ENCODE results near the gene TNNT1.
"Not testable (repeated sequence)": the region's sequence is repeated elsewhere in the genome, so short reads cannot be mapped to it uniquely, and the experiment has no call there.

Gene TNNT1

DNA sequence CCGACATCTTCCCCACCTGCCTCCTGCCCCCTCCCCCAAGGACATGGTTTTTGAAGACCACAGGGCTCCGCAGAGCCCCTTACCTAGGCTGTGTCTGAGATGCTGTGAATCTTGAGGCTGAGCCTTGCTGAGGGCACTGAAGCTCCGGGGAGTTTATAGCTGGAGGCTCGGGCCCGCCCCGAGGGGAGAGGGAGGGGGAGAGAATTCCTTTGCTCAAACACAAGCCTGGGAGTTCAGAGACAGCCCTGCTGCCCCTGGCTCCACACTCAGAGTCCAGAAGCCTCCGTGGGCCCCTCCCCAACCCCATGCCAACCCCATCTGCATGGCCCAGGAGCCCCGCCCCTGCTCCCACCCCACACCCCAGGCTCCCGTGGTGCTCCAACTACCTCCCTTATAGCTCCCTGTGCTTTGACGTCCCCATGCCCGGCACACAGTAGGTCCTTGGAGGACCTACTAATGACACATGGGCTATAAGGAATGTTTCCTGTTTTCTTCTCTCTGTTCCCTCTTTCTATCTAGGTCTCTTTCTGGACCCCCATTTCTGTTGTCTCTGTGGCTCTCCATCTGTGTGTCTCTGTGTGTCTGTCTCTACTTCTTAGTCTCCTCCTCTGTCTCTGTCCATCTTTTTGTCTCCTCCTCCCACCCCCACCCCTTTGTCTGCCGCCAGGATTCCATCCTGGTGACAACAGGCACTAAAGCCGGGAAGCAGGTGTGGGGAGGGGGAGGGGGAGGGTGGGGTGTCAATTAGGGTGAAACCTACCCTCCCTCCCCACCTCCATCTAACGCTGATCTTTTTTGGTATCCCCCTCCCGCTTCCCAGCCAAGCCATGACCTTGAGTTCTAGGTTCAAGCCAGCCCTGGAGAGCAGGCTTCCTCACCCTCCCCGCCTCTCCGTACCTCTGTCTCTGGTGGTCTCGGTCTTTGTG, at the start of gene TNNT1:
Gene TNNT1 (minus strand): TSS at position 129 of the 926 bp plus-strand sequence. CDS start 2,049 bp downstream, outside the sequence.
- DNase-seq: no peak

DNA sequence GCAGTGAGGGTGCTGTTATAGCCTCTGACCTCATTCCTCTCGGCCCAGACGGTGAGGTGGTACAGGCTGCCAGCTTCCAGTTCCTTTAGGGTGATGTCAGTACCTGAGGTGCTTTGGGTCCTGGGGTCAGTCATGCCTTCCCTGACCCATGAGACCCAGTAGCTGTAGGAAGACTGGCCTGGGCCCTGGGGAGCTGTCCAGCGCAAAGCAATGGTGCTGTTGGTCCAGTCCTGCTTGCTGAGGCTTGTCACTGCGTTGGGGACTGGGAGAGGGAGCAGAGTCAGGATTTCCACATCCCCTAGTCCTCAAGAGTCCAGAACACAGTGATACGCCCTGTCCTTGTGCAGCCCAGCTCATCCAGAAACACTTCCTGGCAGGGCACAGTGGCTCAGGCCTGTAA, 49.6 kb upstream of the TNNT1 start:
- no peak for DNase-seq

DNA sequence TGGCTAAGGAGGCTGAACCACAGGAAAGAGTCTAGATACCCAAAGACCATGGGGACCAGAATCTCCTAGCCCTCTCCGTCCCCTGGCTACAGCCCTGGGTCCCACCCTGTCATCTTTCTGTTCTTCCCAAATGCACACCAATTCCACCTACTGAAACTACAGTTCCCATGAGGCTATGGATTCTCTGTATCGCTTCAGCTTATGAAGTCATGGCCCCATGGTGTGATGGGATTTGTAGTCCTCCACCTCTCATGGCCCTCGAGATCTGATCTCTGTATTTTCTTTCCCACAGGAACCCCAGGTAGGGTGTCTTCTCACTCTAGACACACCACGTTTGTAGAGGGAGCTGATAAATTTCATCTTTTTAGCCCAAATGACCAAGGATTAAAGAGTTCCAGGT, 48.5 kb upstream of the TNNT1 start:
- DNase-seq: no peak

DNA sequence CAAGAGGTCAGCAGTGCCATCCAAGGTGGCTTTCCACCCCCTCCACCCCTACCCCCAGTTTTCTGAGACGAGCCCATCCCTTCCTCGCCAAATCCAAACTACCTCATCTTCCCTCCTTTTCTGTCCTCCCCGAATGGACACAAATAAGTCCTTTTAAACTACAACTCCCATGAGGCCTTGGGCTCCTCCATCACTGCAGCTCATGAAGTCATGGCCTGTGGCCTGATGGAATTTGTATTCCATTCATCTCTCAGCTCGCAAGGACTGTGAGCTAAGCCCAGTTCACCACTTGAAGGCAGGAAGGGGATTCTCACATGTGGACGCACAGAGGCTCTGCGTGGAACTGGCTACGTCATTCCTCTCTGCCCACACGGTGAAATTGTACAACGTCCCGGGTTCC, 47.8 kb upstream of the TNNT1 start:
- no peak for DNase-seq

GRCh38 chr19:55193481-55193880, 44.5 kb upstream of the TNNT1 start:
- no peak for DNase-seq

DNA sequence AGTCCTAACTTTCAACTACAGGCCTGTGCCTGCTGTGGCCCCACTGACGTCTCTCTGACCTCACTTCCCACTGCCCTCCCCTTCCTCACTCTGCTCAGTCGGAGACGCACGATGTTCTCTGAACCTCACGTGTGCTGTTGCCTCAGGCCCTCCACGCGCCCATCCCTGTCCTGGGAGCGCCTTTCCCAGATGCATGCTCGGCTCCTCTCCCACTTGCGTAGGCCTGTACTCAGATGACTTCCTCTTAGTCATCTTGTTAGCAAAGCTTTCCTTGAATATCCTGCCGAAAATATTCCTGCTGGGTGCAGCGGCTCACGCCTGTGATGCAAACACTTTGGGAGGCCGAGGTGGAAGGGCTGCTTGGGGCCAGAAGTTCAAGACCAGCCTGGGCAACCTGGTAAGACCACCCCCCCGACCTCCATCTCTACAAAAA, 40.4 kb upstream of the TNNT1 start:
- no peak for DNase-seq

GRCh38 chr19:55188625-55189024, 39.6 kb upstream of the TNNT1 start:
- no peak for DNase-seq

DNA sequence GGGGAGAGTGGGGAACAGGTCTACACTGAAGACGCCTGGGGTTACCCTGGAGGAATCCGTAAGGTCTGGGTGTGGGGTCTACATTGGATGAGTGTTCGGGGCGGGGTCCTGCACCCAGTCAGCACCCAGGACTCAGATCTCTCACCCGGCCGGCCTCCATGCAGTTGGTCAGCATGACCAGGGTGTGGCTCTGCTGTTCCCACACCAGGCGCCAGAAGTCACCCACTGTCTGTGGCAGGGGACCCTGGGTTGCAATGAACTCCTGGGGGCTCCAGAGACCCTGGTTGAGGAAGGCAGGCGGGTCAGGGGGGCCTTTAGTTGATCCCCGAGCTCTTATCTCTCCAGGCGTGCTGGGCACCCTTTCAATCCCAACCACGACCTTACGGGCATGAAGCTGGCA, 37.1 kb upstream of the TNNT1 start:
- DNase-seq: no peak

- DNase-seq: no peak
Measured at GRCh38 chr19:55181740-55182139, 32.7 kb upstream of the TNNT1 start.

DNA sequence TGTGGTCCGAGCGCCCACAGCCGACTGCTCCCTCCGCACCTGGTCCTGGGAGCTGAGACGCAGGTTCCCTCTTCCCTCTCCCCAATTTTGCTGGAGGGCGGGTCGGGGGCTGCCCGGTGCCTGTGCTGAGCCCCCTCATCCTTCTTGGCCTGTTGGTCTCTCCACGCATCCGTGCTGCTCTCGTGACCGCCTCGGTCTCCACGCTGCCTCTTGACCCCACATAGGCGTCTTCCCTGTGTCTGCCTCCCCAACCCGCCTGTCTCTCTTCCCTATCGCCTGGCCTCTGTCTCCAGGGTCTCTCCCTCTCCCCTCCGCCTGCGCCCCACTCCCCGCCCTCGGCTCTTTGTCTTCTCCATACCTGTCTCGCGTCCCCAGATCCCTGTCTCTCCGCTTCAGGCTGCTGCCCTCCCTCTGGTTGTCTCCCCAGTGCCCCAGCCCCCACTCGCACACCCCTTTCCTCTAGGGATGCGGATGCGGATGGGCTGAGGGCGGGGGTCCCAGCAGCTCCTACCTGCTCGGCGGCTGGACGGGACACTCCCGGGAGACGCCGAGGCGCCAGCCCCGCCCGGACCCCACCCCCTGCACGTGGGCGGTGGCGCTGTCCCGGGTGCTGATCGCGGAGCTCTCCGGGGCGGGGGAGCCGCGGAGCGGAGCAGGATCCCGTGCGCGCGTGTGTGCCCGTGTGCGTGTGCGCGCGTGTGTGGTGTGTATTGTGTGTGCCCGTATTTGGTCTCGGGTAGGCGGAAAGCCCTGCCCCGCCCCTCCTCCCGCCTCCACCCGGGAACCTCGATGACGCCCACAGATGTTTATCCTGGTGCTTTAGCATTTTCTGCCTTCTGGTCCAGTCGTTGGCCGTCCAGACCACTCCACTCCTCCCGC, 30.8 kb upstream of the TNNT1 start, which contains the start of gene SYT5:
Gene SYT5 (minus strand): TSS at position 684 of the 879 bp plus-strand sequence. CDS start 1,248 bp downstream, outside the sequence.
- peak; percentile 32 to 42 (median 38) for DNase-seq

- DNase-seq: peak; percentile 73 to 85 (median 78)
Measured at GRCh38 chr19:55178781-55179599, 30.0 kb upstream of the TNNT1 start.

- DNase-seq: no peak
Measured at GRCh38 chr19:55176076-55176475, 27.1 kb upstream of the TNNT1 start.

DNA sequence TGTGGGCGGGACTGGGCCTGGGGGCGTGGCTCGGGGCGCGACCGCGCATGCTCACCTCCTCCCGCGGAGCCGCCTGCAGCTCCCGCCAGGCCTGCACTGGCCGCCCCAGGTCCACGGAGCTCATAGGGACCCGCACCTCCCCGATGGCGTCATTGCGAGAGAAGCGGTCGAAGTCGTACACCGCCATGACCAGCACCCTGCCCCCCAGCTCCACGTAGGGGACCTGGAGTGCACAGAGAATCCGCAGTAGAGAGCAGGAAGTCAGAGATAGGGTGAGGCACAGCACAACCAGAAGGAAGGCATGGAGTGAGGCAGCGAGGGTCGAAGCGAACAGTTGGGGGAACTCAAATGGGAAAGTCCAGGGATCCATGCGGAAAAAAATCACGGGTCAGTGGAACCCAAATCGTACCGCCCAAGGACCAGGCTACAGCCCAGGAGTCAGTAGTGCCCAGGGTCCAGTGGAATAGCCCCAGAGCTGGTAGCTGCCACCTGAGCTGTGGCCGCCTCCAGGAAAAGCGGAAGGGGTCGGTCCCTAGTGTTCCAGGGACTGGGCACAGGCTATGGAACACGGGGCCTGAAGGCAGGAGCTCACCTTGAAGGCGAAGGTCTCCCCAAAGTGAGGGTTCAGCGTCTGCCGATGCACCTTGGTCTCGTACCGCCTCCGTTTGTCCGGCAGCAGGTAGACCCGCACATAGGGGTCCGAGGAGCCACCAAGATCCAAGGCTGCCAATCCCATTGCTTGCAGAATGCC, 26.3 kb upstream of the TNNT1 start:
- DNase-seq: no peak

DNA sequence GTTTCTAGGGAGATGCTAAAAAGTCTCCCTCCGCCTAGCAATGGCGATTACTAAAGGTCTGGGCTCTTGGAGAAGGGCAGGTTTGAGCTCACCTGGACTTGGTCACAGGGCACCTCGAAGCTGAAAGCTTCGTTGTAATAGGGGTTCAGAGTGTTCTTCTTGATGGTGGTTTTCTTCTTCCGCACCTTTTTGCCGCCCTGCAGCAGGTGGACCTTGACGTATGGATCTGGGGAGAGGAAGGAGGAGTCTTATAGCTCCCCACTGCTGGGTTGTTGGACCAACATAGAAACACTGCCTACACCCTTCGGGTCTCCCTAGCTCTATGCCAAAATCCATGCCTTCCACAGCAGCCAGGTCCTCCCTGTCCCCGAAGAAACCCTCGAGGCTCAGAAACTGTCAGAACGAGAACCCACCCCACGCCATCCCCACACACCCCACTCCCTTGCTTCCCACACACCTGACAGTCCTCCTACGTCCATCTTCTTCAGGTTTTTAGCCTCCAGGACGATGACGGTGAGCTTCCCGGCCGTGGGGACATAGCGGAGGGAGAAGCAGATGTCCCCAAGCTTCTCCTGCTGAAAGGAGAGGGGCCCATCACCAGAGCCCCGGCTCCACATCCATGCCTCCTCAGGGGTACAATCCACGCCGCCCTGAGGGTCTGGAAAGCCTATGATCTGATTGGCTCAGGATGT, 25.6 kb upstream of the TNNT1 start:
- no peak for DNase-seq

GRCh38 chr19:55173714-55174409, 24.9 kb upstream of the TNNT1 start:
- no peak for DNase-seq

GRCh38 chr19:55173186-55173713, 24.2 kb upstream of the TNNT1 start:
- no peak for DNase-seq

DNA sequence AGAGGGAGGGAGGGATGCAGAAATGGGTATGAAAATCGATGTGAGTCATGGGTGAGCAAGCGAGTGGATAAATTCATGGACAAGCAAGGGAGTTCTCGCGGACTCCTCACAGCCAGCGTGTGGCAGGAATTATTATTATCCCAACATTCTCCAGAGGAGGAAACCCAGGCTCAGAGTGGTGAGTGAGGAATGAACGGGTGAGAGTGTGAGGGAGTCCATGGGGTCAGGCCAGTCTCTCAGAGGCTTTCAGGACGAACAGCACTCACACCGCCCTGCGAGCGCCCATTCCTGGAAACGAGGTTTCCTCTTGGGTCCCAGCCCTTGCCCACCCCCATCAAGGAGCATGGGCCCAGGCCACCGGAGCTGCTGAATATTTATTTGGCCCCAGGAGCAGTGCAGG, 23.7 kb upstream of the TNNT1 start:
- DNase-seq: no peak

GRCh38 chr19:55172318-55172717, 23.3 kb upstream of the TNNT1 start:
- not testable (repeated sequence) for DNase-seq

GRCh38 chr19:55171440-55171839, 22.4 kb upstream of the TNNT1 start:
- DNase-seq: no peak

- DNase-seq: no peak
Measured at GRCh38 chr19:55169136-55169535, 20.1 kb upstream of the TNNT1 start.

Data from activated CD4-positive, CD25-positive, alpha-beta regulatory T cell (primary cell).